ENCODE measurements around the gene COL26A1.
"Not testable (repeated sequence)": the region's sequence is repeated elsewhere in the genome, so short reads cannot be mapped to it uniquely, and the experiment has no call there.

Gene COL26A1

GRCh38 chr7:101494602-101495329 lies 132.1 kb downstream of the COL26A1 start:
- no peak for DNase-seq (ENCODE audit: low read depth in 2 of 2)

- no peak for DNase-seq (ENCODE audit: low read depth in 2 of 2)
These were observed 133.3 kb downstream of the COL26A1 start for GRCh38 chr7:101496017-101496416.

- no peak for DNase-seq (ENCODE audit: low read depth in 2 of 2)
These were observed 138.7 kb downstream of the COL26A1 start for GRCh38 chr7:101501351-101501750.

- no peak for DNase-seq (ENCODE audit: low read depth in 2 of 2)
These were observed 139.9 kb downstream of the COL26A1 start for GRCh38 chr7:101502466-101503098.

GRCh38 chr7:101505510-101505909 lies 142.8 kb downstream of the COL26A1 start:
- DNase-seq (ENCODE audit: low read depth in 2 of 2) = not testable (repeated sequence)

GRCh38 chr7:101506531-101506930 lies 143.9 kb downstream of the COL26A1 start:
- no peak for DNase-seq (ENCODE audit: low read depth in 2 of 2)

GRCh38 chr7:101507327-101507726 lies 144.7 kb downstream of the COL26A1 start:
- DNase-seq (ENCODE audit: low read depth in 2 of 2) = no peak

GRCh38 chr7:101507791-101508252 lies 145.1 kb downstream of the COL26A1 start:
- DNase-seq (ENCODE audit: low read depth in 2 of 2) = peak in 1 of 2 donors; percentile 10

- no peak for DNase-seq (ENCODE audit: low read depth in 2 of 2)
These were observed 147.6 kb downstream of the COL26A1 start for GRCh38 chr7:101510297-101510696.

GRCh38 chr7:101511965-101512364 lies 149.3 kb downstream of the COL26A1 start:
- no peak for DNase-seq (ENCODE audit: low read depth in 2 of 2)

GRCh38 chr7:101516851-101517250 lies 154.2 kb downstream of the COL26A1 start:
- DNase-seq (ENCODE audit: low read depth in 2 of 2) = no peak

GRCh38 chr7:101517304-101517703 lies 154.6 kb downstream of the COL26A1 start:
- no peak for DNase-seq (ENCODE audit: low read depth in 2 of 2)

GRCh38 chr7:101518336-101518735 lies 155.7 kb downstream of the COL26A1 start:
- no peak for DNase-seq (ENCODE audit: low read depth in 2 of 2)

- no peak for DNase-seq (ENCODE audit: low read depth in 2 of 2)
These were observed 156.8 kb downstream of the COL26A1 start for GRCh38 chr7:101519324-101520023.

GRCh38 chr7:101521430-101521925 lies 158.8 kb downstream of the COL26A1 start:
- DNase-seq (ENCODE audit: low read depth in 2 of 2) = no peak

- DNase-seq (ENCODE audit: low read depth in 2 of 2) = no peak
These were observed 159.3 kb downstream of the COL26A1 start for GRCh38 chr7:101522021-101522420.

- no peak for DNase-seq (ENCODE audit: low read depth in 2 of 2)
These were observed 165.4 kb downstream of the COL26A1 start for GRCh38 chr7:101527844-101528667.

- no peak for DNase-seq (ENCODE audit: low read depth in 2 of 2)
These were observed 166.9 kb downstream of the COL26A1 start for GRCh38 chr7:101529560-101529959.

GRCh38 chr7:101531726-101532357 lies 169.2 kb downstream of the COL26A1 start:
- DNase-seq (ENCODE audit: low read depth in 2 of 2) = no peak

- DNase-seq (ENCODE audit: low read depth in 2 of 2) = no peak
These were observed 169.9 kb downstream of the COL26A1 start for GRCh38 chr7:101532400-101533102.

GRCh38 chr7:101533103-101533465 lies 170.4 kb downstream of the COL26A1 start:
- no peak for DNase-seq (ENCODE audit: low read depth in 2 of 2)

All from stimulated activated CD8-positive, alpha-beta memory T cell treated with anti-CD3 and anti-CD28 coated beads, Interleukin-2, amount 100 ng/mL, for 48 hours (primary cell).